Activated naive CD4-positive, alpha-beta T cell treated with anti-CD3 and anti-CD28 coated beads, Interleukin-2, amount 50 U/mL, for 72 hours (primary cell): ENCODE data around the gene ADAMTS8. TPM values are rescaled to one million over a fixed set of nuclear protein-coding genes. Genes with fewer than 3 reads are reported as not detected.

Experiments used
- ATAC-seq, 2 donors: fragments of 150-1000 bp; cut with Tn5 transposase; 2 replicates each; pipeline ENCODE4 v1.10.0; 2021; ENCODE audit warnings: mild to moderate bottlenecking in 2 of 2, moderate library complexity in 2 of 2
- DNase-seq, 2 donors: peaks; one replicate each; pipeline ENCODE4 v3.0.0; 2021 to 2022; ENCODE audit warnings: low spot score in 2 of 2
- H3K27ac Mint-ChIP-seq, 2 donors: one replicate each; pipeline ENCODE4 v1.8.0; 2022; ENCODE audit warnings: mild to moderate bottlenecking in 2 of 2, mixed read lengths in 2 of 2
- H3K36me3 Mint-ChIP-seq, 2 donors: one replicate each; pipeline ENCODE4 v1.8.0; 2022; ENCODE audit warnings: mixed read lengths in 2 of 2
- H3K9me3 Mint-ChIP-seq, 2 donors: one replicate each; pipeline ENCODE4 v1.8.0; 2022; ENCODE audit warnings: mixed read lengths in 2 of 2
- total RNA-seq, 2 donors: library from RNA; stranded (reverse); gene quantifications; one replicate each; pipeline ENCODE4 v1.2.3, GENCODE V29; 2022

Gene ADAMTS8
- total RNA-seq, 2 donors from 2014 or later = not detected

DNA sequence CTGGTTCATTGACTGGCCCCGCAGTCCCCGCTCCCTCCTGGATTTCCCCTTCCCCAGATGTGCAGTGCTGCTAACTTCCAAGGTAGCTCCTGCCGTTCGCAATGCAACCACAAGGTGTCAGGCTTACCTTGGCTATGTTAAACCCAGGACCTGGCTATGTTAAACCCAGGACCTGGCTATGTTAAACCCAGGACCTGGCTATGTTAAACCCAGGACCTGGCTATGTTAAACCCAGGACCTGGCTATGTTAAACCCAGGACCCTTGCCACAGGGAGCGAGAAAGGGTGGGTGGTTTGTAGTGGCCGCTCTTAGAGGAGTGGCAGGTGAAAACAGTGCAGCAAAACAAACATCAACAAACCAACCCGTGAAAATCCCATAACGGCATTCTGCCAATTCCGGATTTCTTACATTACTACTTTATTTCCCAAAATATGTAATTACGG is 2.9 kb upstream of the ADAMTS8 start:
- DNase-seq = peak; percentile 62 to 73
- Mint-ChIP-seq H3K27ac (no peak overlapping the region), H3K9me3 (no peaks in the 10 kb centered on the region), H3K36me3 (peaks cover 6% of the 10 kb centered on the region in 2 donors)
- ATAC-seq = peak; percentile 68 to 69

- Mint-ChIP-seq H3K9me3 (no peaks in the 10 kb centered on the region), H3K27ac (no peak overlapping the region), H3K36me3 (peaks cover 6% of the 10 kb centered on the region in 2 donors)
- DNase-seq (no peak), ATAC-seq (no peak)
Measured at GRCh38 chr11:130429983-130430382, 1.6 kb upstream of the ADAMTS8 start.

- peaks cover 6% of the 10 kb centered on the region in 2 donors for H3K36me3 Mint-ChIP-seq
- DNase-seq (no peak), ATAC-seq (no peak)
- H3K9me3 Mint-ChIP-seq = no peaks in the 10 kb centered on the region
- H3K27ac Mint-ChIP-seq = no peak overlapping the region
Measured at GRCh38 chr11:130429120-130429681, 792 bp upstream of the ADAMTS8 start.

DNA sequence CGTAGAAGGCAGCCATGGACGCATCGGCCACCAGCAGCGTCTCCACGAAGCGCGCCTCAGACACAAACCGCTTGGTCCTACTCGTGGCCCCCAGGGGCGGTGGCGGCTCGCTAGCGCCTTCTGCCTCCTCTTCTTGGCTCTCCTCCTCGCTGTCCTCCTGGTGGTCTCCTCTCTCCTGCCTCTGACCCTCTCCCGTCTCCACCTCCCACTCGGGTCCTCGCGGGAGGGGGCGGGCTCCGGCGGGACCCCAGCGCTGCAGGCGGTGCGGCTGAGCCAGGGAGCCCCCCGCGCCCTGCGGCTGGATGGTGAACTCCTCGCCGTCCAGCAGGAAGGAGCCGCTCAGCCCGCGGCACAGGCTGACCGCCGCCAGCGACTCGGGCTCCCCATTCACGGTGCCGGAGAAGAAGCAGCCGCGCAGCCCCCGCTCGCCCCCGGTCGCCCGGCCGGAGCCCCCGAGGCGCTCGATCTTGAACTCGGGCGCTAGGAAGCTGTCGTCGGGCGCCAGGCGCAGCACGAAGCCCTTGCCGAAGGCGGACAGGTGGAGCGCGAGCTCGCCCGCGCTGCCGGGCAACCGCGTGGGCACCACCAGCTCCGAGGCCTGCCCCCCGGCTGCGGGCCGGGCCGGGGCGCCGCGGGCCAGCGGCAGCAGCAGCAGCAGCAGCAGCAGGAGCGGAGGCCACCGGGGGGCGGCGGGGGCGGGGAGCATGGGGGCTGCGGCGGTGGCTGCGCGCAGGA is 661 bp downstream of the ADAMTS8 start:
- ATAC-seq = no peak
- Mint-ChIP-seq H3K9me3 (no peaks in the 10 kb centered on the region), H3K27ac (no peak overlapping the region), H3K36me3 (peaks cover 6% of the 10 kb centered on the region in 2 donors)
- DNase-seq = no peak

GRCh38 chr11:130426837-130427341 is 1.5 kb downstream of the ADAMTS8 start:
- no peak for ATAC-seq
- no peak for DNase-seq
- Mint-ChIP-seq H3K36me3 (peaks cover 6% of the 10 kb centered on the region in 2 donors), H3K9me3 (no peaks in the 10 kb centered on the region), H3K27ac (no peak overlapping the region)

DNA sequence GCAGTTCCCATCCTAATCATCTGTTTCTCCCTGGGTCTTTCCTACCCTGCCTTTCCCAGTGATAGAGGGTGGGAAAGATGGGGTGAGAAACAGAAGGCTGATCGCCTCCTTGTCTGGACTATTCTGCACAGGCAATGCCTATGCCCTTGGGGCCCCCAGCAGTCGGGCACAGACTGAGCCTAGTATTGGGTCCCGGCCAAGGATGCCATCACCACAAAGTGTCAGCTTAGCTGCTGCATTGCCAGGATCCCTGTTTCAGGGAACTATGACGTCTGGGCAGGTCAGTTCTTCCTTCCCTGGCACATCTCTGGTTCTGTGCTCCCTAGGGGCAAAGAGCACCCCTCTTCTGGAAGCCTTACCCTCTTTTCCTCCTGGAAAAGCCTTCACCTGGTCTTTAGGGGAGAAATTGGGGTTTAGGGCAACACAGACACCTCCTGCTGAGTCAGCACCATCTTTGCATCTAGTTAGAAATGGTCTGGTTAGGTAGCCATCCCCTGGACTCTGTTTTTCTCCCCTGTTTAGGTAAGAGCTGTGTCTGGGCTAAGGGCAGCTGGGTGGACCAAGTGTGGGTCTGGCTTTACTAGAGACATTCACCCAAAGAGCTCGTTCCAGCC is 2.1 kb downstream of the ADAMTS8 start:
- DNase-seq (no peak), ATAC-seq (no peak)
- H3K36me3 Mint-ChIP-seq = peaks cover 6% of the 10 kb centered on the region in 2 donors
- H3K27ac Mint-ChIP-seq = no peak overlapping the region
- H3K9me3 Mint-ChIP-seq = no peaks in the 10 kb centered on the region

DNA sequence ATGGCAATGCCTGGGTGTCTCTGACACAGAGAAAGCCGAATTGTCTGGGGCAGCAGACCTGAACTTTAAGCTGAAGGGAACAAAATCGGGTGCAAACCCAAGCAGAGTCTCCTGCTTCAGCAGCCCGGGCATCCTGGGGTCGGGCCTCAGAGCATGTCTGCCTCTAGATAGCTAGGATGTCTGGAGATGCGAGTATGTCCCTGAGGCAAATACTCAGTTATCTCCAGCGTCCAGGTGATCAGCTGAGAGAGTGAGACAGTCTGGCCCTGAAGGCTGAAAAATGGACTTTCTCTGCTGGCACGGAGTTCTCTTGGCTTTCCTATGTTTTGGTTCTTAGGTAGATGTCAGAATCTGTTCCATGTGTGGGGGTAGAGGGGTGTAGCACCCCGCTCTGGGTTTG is 3.3 kb downstream of the ADAMTS8 start:
- no peak for ATAC-seq
- Mint-ChIP-seq H3K9me3 (no peaks in the 10 kb centered on the region), H3K36me3 (peaks cover 6% of the 10 kb centered on the region in 2 donors), H3K27ac (no peak overlapping the region)
- no peak for DNase-seq

DNA sequence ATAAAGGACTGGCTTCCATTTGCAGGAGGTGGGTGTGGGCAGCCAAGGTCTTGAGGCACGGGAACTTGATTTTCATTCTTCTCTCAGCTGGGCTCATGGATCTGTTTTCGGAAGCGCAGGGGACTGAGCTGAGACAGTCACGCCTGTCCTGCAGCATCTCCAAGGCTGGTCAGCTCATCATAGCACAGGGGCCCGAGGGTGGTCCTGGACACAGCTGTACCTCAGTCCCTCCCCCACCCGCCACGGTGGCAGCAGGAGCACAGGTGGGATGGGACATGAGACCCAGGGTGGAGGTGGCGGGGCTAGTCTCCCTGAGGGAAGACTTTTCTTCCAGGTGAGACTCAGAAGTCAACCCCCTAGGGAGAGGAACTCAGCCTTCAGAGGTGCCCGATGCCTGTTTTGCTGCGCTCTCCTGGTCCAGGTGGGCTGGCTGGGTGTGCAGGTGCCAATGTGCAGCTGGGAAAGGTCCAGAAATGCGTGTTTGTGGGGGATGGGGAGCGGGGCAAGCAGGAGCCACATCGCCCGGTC is 3.7 kb downstream of the ADAMTS8 start:
- DNase-seq = no peak
- Mint-ChIP-seq H3K27ac (no peak overlapping the region), H3K9me3 (no peaks in the 10 kb centered on the region), H3K36me3 (peaks cover 6% of the 10 kb centered on the region in 2 donors)
- no peak for ATAC-seq

DNA sequence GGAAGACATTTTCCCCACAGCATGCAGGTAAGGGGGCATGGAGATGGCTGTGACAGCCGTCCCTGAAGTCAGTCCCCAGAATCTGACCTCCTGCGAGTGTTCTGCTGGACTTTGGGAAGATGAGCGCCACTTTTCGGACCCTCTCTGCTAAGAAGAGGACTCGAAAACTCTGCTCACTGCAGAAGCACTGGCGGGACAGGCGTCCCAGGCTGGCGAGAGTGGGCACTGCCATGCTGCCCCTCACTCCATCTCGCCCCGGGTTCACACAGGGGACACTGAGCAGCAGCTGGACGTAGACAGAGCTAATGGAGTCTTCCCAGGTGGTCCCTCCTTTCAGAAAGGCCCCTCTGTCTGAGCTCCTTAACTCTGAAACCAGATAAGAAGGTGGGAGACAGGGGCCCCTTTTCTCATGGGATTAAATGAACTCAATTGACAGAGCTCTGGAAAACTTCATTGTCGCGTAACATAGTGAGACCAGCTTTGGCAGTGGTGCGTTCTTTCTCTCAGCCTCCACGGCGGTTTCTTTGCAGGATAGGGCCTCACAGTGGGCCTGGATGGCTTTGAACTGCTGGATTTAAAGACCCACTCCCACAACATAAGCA is 4.8 kb downstream of the ADAMTS8 start:
- peaks cover 2 to 6% of the 10 kb centered on the region in 2 donors for H3K36me3 Mint-ChIP-seq
- ATAC-seq (no peak), DNase-seq (no peak)
- H3K9me3 Mint-ChIP-seq = no peaks in the 10 kb centered on the region
- H3K27ac Mint-ChIP-seq = no peak overlapping the region

DNA sequence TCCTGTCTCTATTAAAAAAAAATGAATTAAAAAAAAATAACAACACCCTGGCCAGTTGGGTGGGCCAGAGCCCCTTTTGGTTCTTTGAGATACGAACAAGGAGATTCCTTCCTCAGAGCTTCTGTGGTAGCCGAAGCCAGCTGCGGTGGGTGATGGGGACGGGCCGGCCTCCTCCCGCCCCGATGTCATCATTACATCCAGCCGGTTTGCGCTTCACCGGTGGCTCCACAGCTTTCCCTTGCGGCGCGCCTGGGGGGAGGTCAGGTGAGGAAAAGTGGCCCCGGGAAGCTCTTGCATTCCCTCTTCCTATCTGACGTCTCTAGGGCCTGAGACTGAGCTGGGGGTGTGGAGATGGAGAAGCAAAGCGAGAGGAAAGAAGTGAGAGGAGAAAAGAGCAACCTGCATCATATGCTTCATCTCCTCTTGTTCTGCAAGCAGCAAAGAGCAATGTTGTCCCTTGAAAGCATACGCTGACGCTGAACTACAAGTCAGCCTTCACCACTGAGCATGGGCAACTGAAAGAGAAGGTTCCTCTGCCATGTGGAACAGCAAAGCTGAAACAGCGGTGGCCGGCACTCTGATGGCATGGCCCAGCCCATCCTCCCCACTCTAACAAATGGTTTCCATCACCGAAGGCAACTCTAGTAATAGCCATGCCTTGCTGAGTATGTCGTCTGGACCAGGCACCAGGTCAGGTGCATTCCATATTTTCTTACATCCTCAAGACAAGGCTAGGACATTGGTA is 6.0 kb downstream of the ADAMTS8 start:
- DNase-seq = no peak
- peaks cover 0 to 6% of the 10 kb centered on the region in 2 donors for H3K36me3 Mint-ChIP-seq
- H3K27ac Mint-ChIP-seq = no peak overlapping the region
- no peaks in the 10 kb centered on the region for H3K9me3 Mint-ChIP-seq
- no peak for ATAC-seq

DNA sequence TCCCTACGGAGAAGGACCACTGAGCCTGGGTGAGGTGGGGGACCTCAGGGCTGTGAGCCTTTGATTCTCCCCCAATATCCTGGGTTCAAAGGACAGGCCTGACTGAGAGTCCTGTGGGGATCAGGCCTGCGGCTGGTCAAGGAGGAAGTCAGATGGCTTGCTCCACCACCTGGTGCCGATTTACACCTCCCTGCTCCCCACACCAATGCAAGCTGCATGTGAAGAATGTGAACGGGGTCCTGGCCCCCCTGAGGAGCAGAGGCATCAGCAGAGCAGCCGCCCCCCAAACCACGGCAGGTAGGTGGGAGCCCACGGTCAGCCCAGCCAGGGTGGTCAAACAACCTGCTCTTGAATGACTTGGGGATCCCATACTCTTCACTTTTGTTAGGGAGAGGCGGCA is 6.7 kb downstream of the ADAMTS8 start:
- H3K9me3 Mint-ChIP-seq = no peaks in the 10 kb centered on the region
- no peak for ATAC-seq
- H3K27ac Mint-ChIP-seq = no peak overlapping the region
- DNase-seq = no peak
- peaks cover 0 to under 1% of the 10 kb centered on the region in 2 donors for H3K36me3 Mint-ChIP-seq

DNA sequence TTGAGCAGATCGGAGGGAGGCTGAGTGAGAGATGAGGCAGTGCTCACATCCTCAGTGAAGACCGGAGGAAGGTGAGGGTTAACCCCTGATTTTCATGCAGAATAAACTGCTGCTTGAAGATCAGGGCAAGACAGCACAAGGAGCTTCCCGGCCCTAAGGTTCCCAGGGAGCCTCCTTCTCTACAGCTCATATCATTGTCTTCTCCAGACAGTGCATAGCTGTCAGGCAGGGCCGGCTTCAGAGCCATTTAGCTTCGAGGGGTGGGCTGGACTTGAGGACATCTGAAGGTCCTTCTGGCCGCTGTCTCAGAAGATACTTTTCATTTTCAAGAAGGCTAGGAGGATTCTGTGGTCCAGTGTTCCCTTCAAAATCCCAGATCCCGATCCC is 7.2 kb downstream of the ADAMTS8 start:
- DNase-seq = no peak
- Mint-ChIP-seq H3K36me3 (no peaks in the 10 kb centered on the region), H3K9me3 (no peaks in the 10 kb centered on the region), H3K27ac (no peak overlapping the region)
- ATAC-seq = no peak

- H3K9me3 Mint-ChIP-seq = no peaks in the 10 kb centered on the region
- ATAC-seq (no peak), DNase-seq (no peak)
- no peak overlapping the region for H3K27ac Mint-ChIP-seq
- no peaks in the 10 kb centered on the region for H3K36me3 Mint-ChIP-seq
Measured at GRCh38 chr11:130420478-130421198, 7.8 kb downstream of the ADAMTS8 start.

DNA sequence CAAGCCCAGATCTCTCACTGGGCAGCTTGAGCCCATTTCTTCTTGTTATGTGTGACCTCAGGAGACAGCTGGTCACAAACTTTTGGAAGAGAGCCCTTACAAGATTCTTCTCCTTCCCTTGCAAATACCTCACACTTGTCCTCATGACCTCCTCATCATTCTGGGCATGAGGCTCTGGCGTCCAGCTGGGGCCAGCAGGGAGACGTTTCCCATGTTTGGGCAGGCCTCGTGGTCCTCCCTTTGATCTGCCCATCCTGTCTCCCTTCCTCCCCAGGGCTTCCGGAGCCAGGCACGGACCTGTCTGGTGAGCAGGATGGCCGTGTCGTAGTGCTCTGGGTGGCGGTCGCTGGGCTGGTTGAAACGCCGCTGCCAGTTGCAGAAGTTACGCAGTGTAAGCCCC is 9.7 kb downstream of the ADAMTS8 start:
- no peak overlapping the region for H3K27ac Mint-ChIP-seq
- no peaks in the 10 kb centered on the region for H3K9me3 Mint-ChIP-seq
- ATAC-seq = no peak
- H3K36me3 Mint-ChIP-seq = no peaks in the 10 kb centered on the region
- no peak for DNase-seq

GRCh38 chr11:130418210-130418609 is 10.2 kb downstream of the ADAMTS8 start:
- H3K27ac Mint-ChIP-seq = no peak overlapping the region
- no peaks in the 10 kb centered on the region for H3K9me3 Mint-ChIP-seq
- DNase-seq = no peak
- H3K36me3 Mint-ChIP-seq = no peaks in the 10 kb centered on the region
- no peak for ATAC-seq

DNA sequence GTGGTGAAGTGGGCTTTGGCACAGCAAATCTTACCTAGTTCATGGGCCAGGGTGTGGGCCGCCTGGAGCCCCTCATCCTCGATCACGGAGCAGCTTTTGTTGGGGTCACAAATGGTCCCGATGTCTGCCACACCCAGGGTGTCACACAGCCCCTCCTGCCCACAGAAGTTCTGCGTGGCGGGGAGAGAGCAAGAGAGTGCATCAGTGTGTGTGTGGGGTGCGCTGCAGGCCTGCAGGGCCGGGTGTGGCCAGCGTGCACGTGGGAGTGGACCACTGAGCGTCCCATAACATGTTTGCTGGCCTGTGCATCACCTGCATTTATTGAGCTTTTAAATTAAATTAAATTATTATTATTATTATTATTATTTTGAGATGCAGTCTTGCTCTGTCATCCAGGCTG is 11.5 kb downstream of the ADAMTS8 start:
- Mint-ChIP-seq H3K9me3 (no peaks in the 10 kb centered on the region), H3K36me3 (no peaks in the 10 kb centered on the region), H3K27ac (no peak overlapping the region)
- ATAC-seq (no peak), DNase-seq (no peak)
